Breast epithelium (tissue), 4 donors: ENCODE results near the gene KIAA0232. TPM values are rescaled to one million over a fixed set of nuclear protein-coding genes. Genes with fewer than 3 reads are reported as not detected.

Experiments
- DNase-seq, 2 donors: peaks; one replicate each; pipeline ENCODE4 v3.0.0-alpha.2; 2019; ENCODE audit warnings: low spot score in 2 of 2
- H3K27ac ChIP-seq, 2 donors: fragments of 200-600 bp; sonication (generic) in 1 of 2; one replicate each; pipeline ENCODE4 v1.5.1; 2016 to 2019; ENCODE audit warnings: mild to moderate bottlenecking in 1 of 2
- H3K27me3 ChIP-seq, 2 donors: fragments of 200-600 bp; sonication (generic) in 1 of 2; one replicate each; pipeline versions ENCODE4 v1.5.1 to v1.6.0; 2017 to 2019; ENCODE audit warnings: control low read depth in 1 of 2, mild to moderate bottlenecking in 1 of 2
- H3K36me3 ChIP-seq: fragments of 200-600 bp; one replicate; pipeline ENCODE4 v1.5.1; 2019
- H3K4me1 ChIP-seq, 2 donors: fragments of 200-600 bp; sonication (generic); one replicate each; pipeline ENCODE4 v1.5.1; 2016 to 2019; ENCODE audit warnings: control low read depth in 1 of 2
- H3K4me3 ChIP-seq, 3 donors: fragments of 200-600 bp; sonication (generic); 1 replicate in 2 of 3; 2 replicates in 1 of 3; pipeline ENCODE4 v1.5.1; 2016 to 2019; ENCODE audit warnings: mild to moderate bottlenecking in 3 of 3, moderate library complexity in 2 of 3
- H3K9me3 ChIP-seq, 2 donors: fragments of 200-600 bp; sonication (generic) in 1 of 2; one replicate each; pipeline ENCODE4 v1.5.1; 2016 to 2019; ENCODE audit warnings: control low read depth in 1 of 2
- CTCF ChIP-seq, 3 donors: fragments of 450-650 bp; IDR thresholded peaks; one replicate each; pipeline ENCODE4 v1.5.1; 2016 to 2017; ENCODE audit warnings: antibody characterized with exemption in 3 of 3, mild to moderate bottlenecking in 3 of 3, moderate library complexity in 3 of 3
- POLR2A ChIP-seq: fragments of 450-650 bp; IDR thresholded peaks from one replicate; pipeline ENCODE4 v1.6.1; 2016; ENCODE audit warnings: antibody characterized with exemption, mild to moderate bottlenecking, moderate library complexity
- POLR2AphosphoS5 ChIP-seq, 3 donors: sonication (generic); formaldehyde crosslinking; IDR thresholded peaks; one replicate each; pipeline ENCODE4 v1.6.1; 2017; ENCODE audit warnings: antibody characterized with exemption in 3 of 3
- intact Hi-C: fragments of 100-400 bp; cut with DNase I; formaldehyde crosslinking; loops from one replicate; pipeline ENCODE4 v1.15.1; 2023; ENCODE audit warnings: low total_unique reads
- total RNA-seq, 3 donors: library from RNA; depleted of rRNA; stranded (reverse); fragments of >200 nt; gene quantifications; one replicate each; pipeline ENCODE4 v1.1.0, GENCODE V29; 2016

Gene KIAA0232
- total RNA-seq, 3 donors from 2014 or later = 31.5 to 40.8 (median 31.7) TPM

- H3K4me1 ChIP-seq = no peaks in the 10 kb centered on the region
- no peaks in the 10 kb centered on the region for H3K27me3 ChIP-seq
- H3K36me3 ChIP-seq = no peaks in the 10 kb centered on the region
- no peak for TF ChIP-seq POLR2AphosphoS5 (IDR thresholded peaks at IDR 0.05)
- no peak for TF ChIP-seq CTCF (IDR thresholded peaks at IDR 0.05)
- TF ChIP-seq POLR2A = no peak
- DNase-seq = no peak
- no peak overlapping the region for H3K4me3 ChIP-seq
- intact Hi-C loops = no loop called here
- no peak overlapping the region for H3K27ac ChIP-seq
- H3K9me3 ChIP-seq = no peaks in the 10 kb centered on the region
Observed at GRCh38 chr4:6758728-6759127, 23.8 kb upstream of the KIAA0232 start.

GRCh38 chr4:6760865-6761264 is 21.7 kb upstream of the KIAA0232 start:
- Histone ChIP-seq H3K4me3 (no peak overlapping the region), H3K4me1 (no peaks in the 10 kb centered on the region), H3K27me3 (no peaks in the 10 kb centered on the region), H3K36me3 (no peaks in the 10 kb centered on the region), H3K27ac (peak overlapping the region in 1 of 2 donors; percentile 43), H3K9me3 (no peaks in the 10 kb centered on the region)
- intact Hi-C loops = no loop called here
- TF ChIP-seq POLR2AphosphoS5 (IDR thresholded peaks at IDR 0.05) (no peak), CTCF (IDR thresholded peaks at IDR 0.05) (no peak), POLR2A (no peak)
- DNase-seq = no peak

- Histone ChIP-seq H3K27me3 (no peaks in the 10 kb centered on the region), H3K36me3 (no peaks in the 10 kb centered on the region), H3K4me1 (no peaks in the 10 kb centered on the region), H3K9me3 (no peaks in the 10 kb centered on the region), H3K27ac (peak overlapping the region; percentile 43 to 45), H3K4me3 (peak overlapping the region in 2 of 3 donors; percentile 31 to 46)
- DNase-seq = peak; percentile 50 to 78
- TF ChIP-seq POLR2AphosphoS5 (IDR thresholded peaks at IDR 0.05) (peak in 1 of 3 donors; percentile 14), CTCF (IDR thresholded peaks at IDR 0.05) (peak in 1 of 3 donors; percentile 16), POLR2A (no peak)
- intact Hi-C loops = no loop called here
Observed at GRCh38 chr4:6761649-6762615, 20.6 kb upstream of the KIAA0232 start.

GRCh38 chr4:6763330-6763851 is 19.1 kb upstream of the KIAA0232 start:
- intact Hi-C loops = no loop called here
- H3K27me3 ChIP-seq = no peaks in the 10 kb centered on the region
- peak in 2 of 3 donors; percentile 28 to 59 for TF ChIP-seq CTCF (IDR thresholded peaks at IDR 0.05)
- TF ChIP-seq POLR2A = no peak
- TF ChIP-seq POLR2AphosphoS5 (IDR thresholded peaks at IDR 0.05) = peak in 2 of 3 donors; percentile 10 to 15
- peak; percentile 52 to 67 for DNase-seq
- H3K36me3 ChIP-seq = no peaks in the 10 kb centered on the region
- peak overlapping the region in 1 of 3 donors; percentile 11 for H3K4me3 ChIP-seq
- H3K4me1 ChIP-seq = no peaks in the 10 kb centered on the region
- peak overlapping the region; percentile 25 to 45 for H3K27ac ChIP-seq
- no peaks in the 10 kb centered on the region for H3K9me3 ChIP-seq
